ENCODE measurements around the gene TBK1. TPM values are rescaled to one million over a fixed set of nuclear protein-coding genes. Genes with fewer than 3 reads are reported as not detected.
"Not testable (repeated sequence)": the region's sequence is repeated elsewhere in the genome, so short reads cannot be mapped to it uniquely, and the experiment has no call there.

The TBK1 gene
- total RNA-seq, 1 experiment from 2014 or later, result 26.2 TPM

GRCh38 chr12:64522316-64522715 lies 70.4 kb downstream of the TBK1 start:
- Histone ChIP-seq H3K27me3 (ENCODE audit: insufficient read depth, low read depth) (no peaks in the 10 kb centered on the region), H3K79me2 (ENCODE audit: low read depth) (no peaks in the 10 kb centered on the region), H3K36me3 (ENCODE audit: low read depth) (no peaks in the 10 kb centered on the region), H3K4me1 (replicated peaks; ENCODE audit: insufficient read depth) (no peaks in the 10 kb centered on the region), H3K4me3 (no peak overlapping the region), H3K4me2 (no peak overlapping the region), H4K20me1 (ENCODE audit: insufficient read depth) (no peaks in the 10 kb centered on the region), H3K9me3 (ENCODE audit: insufficient read depth, low read depth) (no peaks in the 10 kb centered on the region), H3K9me2 (ENCODE audit: insufficient read depth) (no peaks in the 10 kb centered on the region), H2AFZ (no peak overlapping the region), H3F3A (ENCODE audit: insufficient read depth, low read depth) (no peaks in the 10 kb centered on the region), H3K27ac (no peak overlapping the region)
- no peak for TF ChIP-seq EZH2 (IDR thresholded peaks at IDR 0.05; ENCODE audit: low read depth)
- BruUV-seq (replicated peaks), result no TSS peak
- intact Hi-C loops (cut with micrococcal nuclease; ENCODE audit: unreplicated experiment), result no loop called here
- ChIA-PET POLR2A (ENCODE audit: unreplicated experiment) (no interaction called here), CTCF (no interaction called here)
- DNase-seq, result no peak

- ChIA-PET CTCF (no interaction called here), POLR2A (ENCODE audit: unreplicated experiment) (interaction anchor here (0.5 kb wide), 1 partner anchor 102 kb away, joined by 5 read pairs; no protein-coding TSS in a partner anchor)
- no peak overlapping the region for H3K27ac ChIP-seq
- H3K27me3 ChIP-seq (ENCODE audit: insufficient read depth, low read depth), result no peaks in the 10 kb centered on the region
- H3F3A ChIP-seq (ENCODE audit: insufficient read depth, low read depth), result no peaks in the 10 kb centered on the region
- no peak overlapping the region for H3K4me2 ChIP-seq
- no peaks in the 10 kb centered on the region for H4K20me1 ChIP-seq (ENCODE audit: insufficient read depth)
- no peaks in the 10 kb centered on the region for H3K79me2 ChIP-seq (ENCODE audit: low read depth)
- H2AFZ ChIP-seq, result no peak overlapping the region
- TF ChIP-seq CTCF (conservative IDR thresholded peaks at IDR 0.05) (no peak), EZH2 (IDR thresholded peaks at IDR 0.05; ENCODE audit: low read depth) (no peak)
- DNase-seq, result no peak
- H3K9me2 ChIP-seq (ENCODE audit: insufficient read depth), result no peaks in the 10 kb centered on the region
- intact Hi-C loops (cut with micrococcal nuclease; ENCODE audit: unreplicated experiment), result no loop called here
- no peak overlapping the region for H3K4me3 ChIP-seq
- H3K36me3 ChIP-seq (ENCODE audit: low read depth), result no peaks in the 10 kb centered on the region
- no TSS peak for BruUV-seq (replicated peaks)
- H3K4me1 ChIP-seq (replicated peaks; ENCODE audit: insufficient read depth), result no peaks in the 10 kb centered on the region
- H3K9me3 ChIP-seq (ENCODE audit: insufficient read depth, low read depth), result no peaks in the 10 kb centered on the region
Measured at GRCh38 chr12:64522807-64523206, 70.9 kb downstream of the TBK1 start.

GRCh38 chr12:64523565-64524444 lies 71.9 kb downstream of the TBK1 start:
- H3K4me1 ChIP-seq (replicated peaks; ENCODE audit: insufficient read depth); H3F3A ChIP-seq (ENCODE audit: insufficient read depth, low read depth); H3K27ac ChIP-seq; intact Hi-C loops (cut with micrococcal nuclease; ENCODE audit: unreplicated experiment); H3K9me3 ChIP-seq (ENCODE audit: insufficient read depth, low read depth); BruUV-seq (replicated peaks); H3K36me3 ChIP-seq (ENCODE audit: low read depth); H3K79me2 ChIP-seq (ENCODE audit: low read depth); H3K9me2 ChIP-seq (ENCODE audit: insufficient read depth); H3K4me2 ChIP-seq; H3K27me3 ChIP-seq (ENCODE audit: insufficient read depth, low read depth); H2AFZ ChIP-seq; H4K20me1 ChIP-seq (ENCODE audit: insufficient read depth); H3K4me3 ChIP-seq: not testable (repeated sequence)
- ChIA-PET CTCF (interaction anchor here (0.8 kb wide), 1 partner anchor 24 kb away, joined by 4 read pairs; no protein-coding TSS in a partner anchor), POLR2A (ENCODE audit: unreplicated experiment) (interaction anchor here (0.5 kb wide), 1 partner anchor 101 kb away, joined by 5 read pairs; no protein-coding TSS in a partner anchor)
- DNase-seq, result peak; percentile 24 to 63

GRCh38 chr12:64525461-64526160 lies 73.7 kb downstream of the TBK1 start:
- Histone ChIP-seq H3K36me3 (ENCODE audit: low read depth) (no peaks in the 10 kb centered on the region), H2AFZ (no peak overlapping the region), H3K4me2 (no peak overlapping the region), H3K9me2 (ENCODE audit: insufficient read depth) (no peaks in the 10 kb centered on the region), H3K27ac (no peak overlapping the region), H3F3A (ENCODE audit: insufficient read depth, low read depth) (no peaks in the 10 kb centered on the region), H4K20me1 (ENCODE audit: insufficient read depth) (no peaks in the 10 kb centered on the region), H3K27me3 (ENCODE audit: insufficient read depth, low read depth) (no peaks in the 10 kb centered on the region), H3K4me1 (replicated peaks; ENCODE audit: insufficient read depth) (no peaks in the 10 kb centered on the region), H3K79me2 (ENCODE audit: low read depth) (no peaks in the 10 kb centered on the region), H3K4me3 (no peak overlapping the region), H3K9me3 (ENCODE audit: insufficient read depth, low read depth) (no peaks in the 10 kb centered on the region)
- no TSS peak for BruUV-seq (replicated peaks)
- TF ChIP-seq EZH2 (IDR thresholded peaks at IDR 0.05; ENCODE audit: low read depth), result no peak
- TF ChIP-seq CTCF (conservative IDR thresholded peaks at IDR 0.05), result no peak
- ChIA-PET CTCF (no interaction called here), POLR2A (ENCODE audit: unreplicated experiment) (interaction anchor here (0.6 kb wide), 1 partner anchor 581 kb away, joined by 7 read pairs; no protein-coding TSS in a partner anchor)
- no peak for DNase-seq
- intact Hi-C loops (cut with micrococcal nuclease; ENCODE audit: unreplicated experiment), result no loop called here
